Stimulated activated CD4-positive, alpha-beta T cell treated with anti-CD3 and anti-CD28 coated beads, Interleukin-2, amount 100 ng/mL, for 4 hours (primary cell): ENCODE measurements around the gene DNAJC8.

Experiments used
- DNase-seq: peaks from one replicate; pipeline ENCODE4 v3.0.0-alpha.2; 2020; ENCODE audit warnings: low read depth

DNAJC8 gene

GRCh38 chr1:28249013-28249865 lies 16.4 kb upstream of the DNAJC8 start:
- no peak for DNase-seq

DNA sequence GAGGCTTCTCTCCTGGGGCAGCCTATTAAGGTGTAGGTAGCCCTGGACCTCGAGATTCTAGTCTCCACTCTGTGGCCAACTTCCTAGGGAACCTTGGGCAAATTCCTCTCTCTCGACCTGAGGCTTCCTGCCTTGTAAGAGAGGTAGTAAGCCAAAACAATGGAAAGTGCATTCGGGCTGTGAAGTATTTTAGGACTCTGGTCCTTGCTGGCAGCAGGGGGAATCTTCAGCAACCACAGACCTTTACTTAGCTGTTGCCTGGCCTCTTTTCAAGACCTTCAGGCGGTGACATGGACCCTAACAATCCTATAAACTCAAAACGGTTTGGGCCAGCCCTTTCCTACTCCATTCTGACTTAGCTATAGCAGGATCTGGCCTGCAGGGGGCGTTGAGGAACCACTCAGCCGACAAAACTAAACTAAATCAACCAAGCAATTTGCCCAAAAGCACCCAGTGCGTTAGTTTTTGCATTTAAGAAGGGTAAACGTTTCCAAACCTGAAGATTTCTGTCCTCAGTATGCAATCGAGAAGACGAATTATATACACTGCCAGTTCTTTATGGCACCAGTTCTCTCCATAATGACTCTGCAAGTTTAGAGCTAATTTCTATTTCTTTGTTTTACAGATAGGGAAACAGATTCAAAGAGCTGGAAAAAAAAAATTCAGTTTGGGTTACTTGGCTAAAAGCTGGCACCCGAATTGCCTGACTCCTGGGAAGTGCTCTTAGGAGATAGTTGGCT lies 15.6 kb upstream of the DNAJC8 start:
- peak; percentile 62 for DNase-seq

- DNase-seq, result no peak
Measured at GRCh38 chr1:28247612-28248272, 14.9 kb upstream of the DNAJC8 start.

DNA sequence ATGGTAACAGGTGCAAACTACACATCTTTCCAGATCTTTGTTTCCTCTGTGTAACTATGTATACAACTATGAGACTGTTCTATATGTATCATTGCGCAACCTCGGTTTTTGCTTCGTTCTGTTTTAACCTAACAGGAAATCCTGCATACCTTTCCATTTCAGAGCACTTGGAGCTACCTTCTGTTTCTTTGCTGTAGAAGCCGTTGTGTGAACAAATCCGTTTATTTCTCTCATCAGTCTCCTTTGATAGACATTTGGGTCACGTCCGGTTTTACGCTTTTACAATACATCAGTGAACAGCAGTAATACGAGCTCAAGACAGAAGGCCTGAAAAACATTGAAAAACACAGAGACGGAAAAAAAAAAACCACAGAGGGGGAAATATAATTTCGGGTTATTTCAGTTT lies 13.6 kb upstream of the DNAJC8 start:
- DNase-seq, result no peak

GRCh38 chr1:28244549-28245251 lies 11.9 kb upstream of the DNAJC8 start:
- DNase-seq, result no peak

DNA sequence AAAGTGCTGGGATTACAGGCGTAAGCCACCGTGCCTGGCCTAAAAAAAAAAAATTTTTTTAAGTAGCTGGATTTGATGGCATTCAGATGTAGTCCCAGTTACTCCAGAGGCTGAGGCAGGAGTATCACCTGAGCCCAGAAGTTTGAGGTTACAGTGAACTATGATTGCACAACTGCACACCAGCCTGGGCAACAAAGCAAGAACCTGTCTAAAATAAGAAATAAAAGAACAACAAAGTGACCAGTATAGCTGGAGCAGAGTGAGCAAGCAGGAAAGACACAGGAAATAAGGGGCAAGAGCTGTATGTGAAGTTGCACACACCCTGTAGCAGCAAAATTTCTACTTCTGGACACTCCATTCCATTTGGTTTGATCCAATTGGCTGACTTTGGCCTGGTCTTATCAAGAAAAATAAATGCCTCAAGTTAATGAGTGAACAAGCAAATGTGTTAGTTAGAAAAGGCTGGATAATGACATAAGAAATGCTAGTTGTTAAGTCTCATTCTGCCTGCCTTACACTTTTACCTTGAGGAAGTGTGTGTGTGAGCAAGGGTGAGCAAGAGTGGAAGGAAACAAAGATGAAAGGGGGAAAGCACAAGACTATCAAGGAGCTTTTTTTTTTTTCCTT lies 11.0 kb upstream of the DNAJC8 start:
- DNase-seq, result no peak

DNA sequence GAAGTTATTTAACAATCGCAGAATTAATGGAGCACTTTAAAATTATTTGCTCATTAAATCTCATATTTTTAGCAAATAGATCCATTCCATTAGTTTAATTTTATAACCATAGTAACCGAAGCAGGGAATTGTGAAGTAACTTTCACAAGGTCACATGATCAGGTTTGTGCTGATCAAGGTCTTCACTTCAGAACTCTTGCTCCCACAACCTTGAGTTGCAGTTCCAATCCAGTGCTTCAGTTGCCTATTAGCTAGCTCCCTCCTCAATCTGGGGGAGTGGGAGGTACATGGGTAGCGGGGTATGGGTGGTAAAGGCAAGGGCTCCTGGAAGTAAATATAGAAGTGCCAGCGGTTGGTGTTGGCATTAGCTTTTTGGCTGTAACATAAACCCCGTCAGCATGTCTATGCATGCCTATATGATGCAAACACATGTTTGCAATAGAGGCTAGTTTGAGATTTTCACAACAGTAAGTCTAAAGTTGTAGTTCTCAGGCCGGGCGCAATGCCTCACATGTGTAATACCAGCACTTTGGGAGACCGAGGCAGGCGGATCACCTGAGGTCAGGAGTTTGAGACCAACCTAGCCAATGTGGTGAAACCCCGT lies 8.9 kb upstream of the DNAJC8 start:
- DNase-seq, result no peak

DNA sequence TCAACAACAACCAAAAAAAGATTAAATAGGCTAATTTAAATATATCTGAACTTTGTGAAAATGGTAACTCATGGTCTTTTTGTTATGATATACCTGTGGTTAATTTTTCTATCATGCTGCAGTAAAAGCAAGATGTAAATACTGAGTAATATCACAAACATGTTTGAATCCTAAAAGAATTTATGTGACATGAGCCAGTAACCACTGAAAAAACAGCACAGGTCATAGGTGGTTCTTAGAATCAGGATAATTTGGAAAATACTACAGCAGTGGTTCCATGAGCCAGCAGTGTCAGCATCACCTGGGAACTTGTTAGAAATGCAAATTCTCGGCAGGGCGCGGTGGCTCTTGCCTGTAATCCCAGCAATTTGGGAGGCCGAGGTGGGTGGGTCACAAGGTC lies 7.2 kb upstream of the DNAJC8 start:
- DNase-seq, result no peak

GRCh38 chr1:28239004-28239403 lies 6.2 kb upstream of the DNAJC8 start:
- DNase-seq, result no peak

DNA sequence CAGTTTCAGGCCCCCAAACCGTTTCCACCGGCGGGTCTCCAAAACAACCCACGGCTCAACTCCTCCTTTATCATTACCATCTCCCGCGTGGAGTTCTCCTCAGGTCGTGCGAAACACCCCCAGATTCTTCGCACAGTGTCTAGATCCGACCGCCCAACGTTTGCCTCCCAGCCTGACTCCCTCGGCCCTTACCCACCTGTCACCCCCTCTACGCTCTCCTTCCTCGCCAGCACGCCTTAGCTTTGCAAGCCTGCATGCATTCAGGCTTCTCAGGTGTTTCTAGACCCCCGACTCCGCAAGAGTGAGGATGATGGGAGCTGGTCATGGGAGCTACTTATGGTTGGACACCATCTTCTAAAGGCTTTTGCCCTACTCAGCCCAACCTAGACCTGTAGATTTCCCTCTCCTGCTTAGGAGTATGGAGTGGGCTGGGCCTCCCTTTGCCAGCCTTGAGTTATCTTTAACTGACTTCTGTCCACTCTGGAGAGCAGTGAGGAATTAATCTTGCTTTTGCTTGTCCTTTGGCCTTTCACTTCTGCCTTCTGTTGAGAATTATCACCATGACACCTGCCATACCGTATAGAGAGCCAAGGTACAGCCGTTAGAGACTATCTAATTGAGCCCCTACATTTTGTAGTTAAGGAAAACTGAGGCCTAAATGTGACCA lies 4.0 kb upstream of the DNAJC8 start:
- DNase-seq, result no peak

DNA sequence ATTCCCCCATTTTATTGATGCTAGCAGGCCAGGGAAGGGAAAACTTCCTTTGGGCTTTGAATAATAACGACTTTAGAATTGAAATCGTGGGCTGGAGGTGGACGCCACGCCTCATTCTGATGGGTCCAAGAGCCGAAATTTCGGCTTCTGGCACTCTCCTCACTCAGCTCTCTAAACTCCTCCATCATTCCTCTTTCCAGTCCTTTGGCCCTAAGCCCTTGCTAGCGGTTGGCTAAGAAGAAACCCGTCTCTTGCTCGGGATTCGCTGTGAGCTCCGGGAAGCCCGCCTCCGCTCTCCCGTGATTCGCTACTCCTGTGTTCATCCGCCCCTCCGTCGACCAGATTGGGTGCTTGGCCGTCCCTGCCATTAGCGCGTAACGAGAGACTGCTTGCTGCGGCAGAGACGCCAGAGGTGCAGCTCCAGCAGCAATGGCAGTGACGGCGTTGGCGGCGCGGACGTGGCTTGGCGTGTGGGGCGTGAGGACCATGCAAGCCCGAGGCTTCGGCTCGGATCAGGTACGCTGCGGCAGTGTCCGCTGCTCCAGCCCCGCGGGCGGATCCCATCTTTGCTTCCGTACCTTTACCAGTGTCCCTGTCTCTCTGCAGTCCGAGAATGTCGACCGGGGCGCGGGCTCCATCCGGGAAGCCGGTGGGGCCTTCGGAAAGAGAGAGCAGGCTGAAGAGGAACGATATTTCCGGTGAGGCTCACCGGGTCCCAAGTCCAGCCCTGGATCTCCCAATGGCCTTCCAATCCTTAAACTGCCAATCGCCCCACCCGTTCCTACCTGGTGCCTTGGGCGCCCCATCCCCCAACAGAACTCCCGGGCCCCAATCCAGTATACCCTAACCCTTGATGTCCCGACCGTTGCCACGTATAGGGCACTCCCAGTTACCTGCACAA lies 3.2 kb upstream of the DNAJC8 start, which contains the start of gene ATP5IF1:
Gene ATP5IF1, plus strand, starts transcription at position 370 of the 901 bp plus-strand sequence. Its CDS starts 60 bp downstream, at position 430.
- DNase-seq, result peak; percentile 91

GRCh38 chr1:28233264-28233606 lies 406 bp upstream of the DNAJC8 start:
- DNase-seq, result no peak

DNA sequence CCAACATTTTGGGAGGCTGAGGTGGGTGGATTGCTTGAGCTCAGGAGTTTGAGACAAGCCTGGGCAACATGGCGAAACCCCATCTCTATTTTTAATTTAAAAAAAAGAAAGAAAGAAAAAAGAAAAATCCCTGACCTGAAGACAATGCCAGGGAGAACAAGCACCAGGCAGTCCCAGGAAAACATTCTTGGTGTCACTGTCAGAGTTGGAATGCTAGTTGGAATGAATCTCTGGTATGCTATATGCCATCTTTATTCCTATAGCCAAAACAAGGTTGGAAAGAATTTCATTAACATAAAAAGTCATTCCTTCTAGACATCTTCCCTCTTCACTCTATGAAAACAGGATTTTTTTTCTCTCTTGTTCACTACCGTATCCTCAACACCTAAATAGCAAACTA lies 2.8 kb downstream of the DNAJC8 start:
- no peak for DNase-seq

- no peak for DNase-seq
Measured at GRCh38 chr1:28229089-28229488, 3.7 kb downstream of the DNAJC8 start.

GRCh38 chr1:28213315-28213714 lies 19.5 kb downstream of the DNAJC8 start:
- DNase-seq, result no peak

DNA sequence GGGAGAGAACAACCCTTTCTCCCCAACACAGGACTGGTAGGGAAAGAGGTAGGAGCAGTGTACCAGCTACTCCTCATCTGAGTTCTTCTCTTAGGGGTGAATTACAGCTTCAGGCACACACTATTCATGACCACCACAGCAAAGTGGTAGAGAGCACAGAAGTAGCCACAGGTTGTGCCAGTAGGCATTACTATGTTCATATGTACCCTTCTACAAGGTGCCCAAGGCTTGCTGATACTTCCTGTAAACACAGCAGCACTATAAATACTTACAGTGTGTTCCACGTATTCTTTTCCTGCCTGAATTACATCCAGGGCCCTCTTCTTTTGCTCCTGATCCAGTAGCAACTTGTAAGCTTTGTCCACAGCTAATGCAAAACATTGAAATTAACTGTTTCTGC lies 23.1 kb downstream of the DNAJC8 start:
- no peak for DNase-seq

GRCh38 chr1:28208818-28209441 lies 23.9 kb downstream of the DNAJC8 start:
- DNase-seq, result peak; percentile 27

GRCh38 chr1:28205243-28205642 lies 27.6 kb downstream of the DNAJC8 start:
- DNase-seq, result no peak

GRCh38 chr1:28200234-28200873 lies 32.5 kb downstream of the DNAJC8 start:
- DNase-seq, result no peak
